B cell (primary cell): ENCODE measurements around the gene KRT73.

Experiments used
- EZH2 ChIP-seq: IDR thresholded peaks from 2 replicates; pipeline ENCODE4 v1.6.1; 2012; ENCODE audit warnings: borderline replicate concordance, low read depth, mild to moderate bottlenecking, moderate library complexity, low read length; ENCODE audit not compliant: insufficient read depth, poor library complexity, severe bottlenecking
- TF ChIP-seq, protein P1 (sequence below): fragments of 200-600 bp; IDR thresholded peaks from one replicate; pipeline ENCODE4 v1.8.0; 2022; ENCODE audit warnings: antibody characterized with exemption, mild to moderate bottlenecking

DNA sequence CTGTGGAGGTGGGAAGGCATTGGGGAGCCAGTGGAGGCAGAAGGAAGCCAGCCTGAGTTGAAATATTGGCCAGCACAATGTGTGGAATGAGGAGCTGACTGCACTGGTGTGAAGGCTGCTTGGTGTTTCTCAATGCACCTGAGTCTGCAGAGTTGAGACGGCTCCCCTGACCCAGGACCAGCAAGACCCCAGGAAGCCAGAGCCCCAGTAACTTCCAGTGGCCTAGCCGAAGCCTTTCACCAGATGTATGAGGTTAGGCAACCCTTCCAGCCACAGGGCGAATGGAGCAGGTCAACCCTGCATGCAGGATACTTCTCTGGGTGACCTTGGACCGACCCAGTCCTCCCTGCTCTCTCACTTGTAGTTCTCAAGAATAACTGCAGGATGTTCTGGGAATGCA is 12.9 kb upstream of the KRT73 start:
- TF ChIP-seq, protein P1, sequence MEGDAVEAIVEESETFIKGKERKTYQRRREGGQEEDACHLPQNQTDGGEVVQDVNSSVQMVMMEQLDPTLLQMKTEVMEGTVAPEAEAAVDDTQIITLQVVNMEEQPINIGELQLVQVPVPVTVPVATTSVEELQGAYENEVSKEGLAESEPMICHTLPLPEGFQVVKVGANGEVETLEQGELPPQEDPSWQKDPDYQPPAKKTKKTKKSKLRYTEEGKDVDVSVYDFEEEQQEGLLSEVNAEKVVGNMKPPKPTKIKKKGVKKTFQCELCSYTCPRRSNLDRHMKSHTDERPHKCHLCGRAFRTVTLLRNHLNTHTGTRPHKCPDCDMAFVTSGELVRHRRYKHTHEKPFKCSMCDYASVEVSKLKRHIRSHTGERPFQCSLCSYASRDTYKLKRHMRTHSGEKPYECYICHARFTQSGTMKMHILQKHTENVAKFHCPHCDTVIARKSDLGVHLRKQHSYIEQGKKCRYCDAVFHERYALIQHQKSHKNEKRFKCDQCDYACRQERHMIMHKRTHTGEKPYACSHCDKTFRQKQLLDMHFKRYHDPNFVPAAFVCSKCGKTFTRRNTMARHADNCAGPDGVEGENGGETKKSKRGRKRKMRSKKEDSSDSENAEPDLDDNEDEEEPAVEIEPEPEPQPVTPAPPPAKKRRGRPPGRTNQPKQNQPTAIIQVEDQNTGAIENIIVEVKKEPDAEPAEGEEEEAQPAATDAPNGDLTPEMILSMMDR = no peak
- no peak for TF ChIP-seq EZH2
